Myocyte (in vitro differentiated cells): ENCODE data around the gene CDHR1. TPM values are rescaled to one million over a fixed set of nuclear protein-coding genes. Genes with fewer than 3 reads are reported as not detected.

Experiments used
- DNase-seq: peaks from one replicate; pipeline ENCODE4 v3.0.0-alpha.2; 2012; ENCODE audit warnings: low read depth
- total RNA-seq: library from RNA; depleted of rRNA; stranded (reverse); fragments of >200 nt; gene quantifications from 2 replicates; pipeline ENCODE4 v1.2.3, GENCODE V29; 2014

Gene CDHR1
- total RNA-seq, 1 donor from 2014 or later = 0.86 TPM

GRCh38 chr10:84198206-84198915, 4.0 kb downstream of the CDHR1 start:
- no peak for DNase-seq

GRCh38 chr10:84200537-84201243, 6.4 kb downstream of the CDHR1 start:
- no peak for DNase-seq

GRCh38 chr10:84201244-84201606, 6.9 kb downstream of the CDHR1 start:
- DNase-seq = no peak

GRCh38 chr10:84201682-84202081, 7.3 kb downstream of the CDHR1 start:
- DNase-seq = no peak

- DNase-seq = no peak
Observed at GRCh38 chr10:84202349-84202748, 8.0 kb downstream of the CDHR1 start.

GRCh38 chr10:84204122-84204521, 9.8 kb downstream of the CDHR1 start:
- no peak for DNase-seq

- no peak for DNase-seq
Observed at GRCh38 chr10:84204610-84205009, 10.3 kb downstream of the CDHR1 start.

GRCh38 chr10:84205049-84205852, 10.9 kb downstream of the CDHR1 start:
- DNase-seq = peak; percentile 48

- DNase-seq = no peak
Observed at GRCh38 chr10:84205853-84206525, 11.7 kb downstream of the CDHR1 start.

- no peak for DNase-seq
Observed at GRCh38 chr10:84208023-84208422, 13.7 kb downstream of the CDHR1 start.

- DNase-seq = no peak
Observed at GRCh38 chr10:84211566-84211965, 17.2 kb downstream of the CDHR1 start.

- no peak for DNase-seq
Observed at GRCh38 chr10:84212014-84212413, 17.7 kb downstream of the CDHR1 start.

- DNase-seq = no peak
Observed at GRCh38 chr10:84213076-84213475, 18.7 kb downstream of the CDHR1 start.

GRCh38 chr10:84214046-84214572, 19.8 kb downstream of the CDHR1 start:
- peak; percentile 6 for DNase-seq

- DNase-seq = peak; percentile 28
Observed at GRCh38 chr10:84214612-84215235, 20.4 kb downstream of the CDHR1 start.

GRCh38 chr10:84216834-84217233, 22.5 kb downstream of the CDHR1 start:
- no peak for DNase-seq

- DNase-seq = peak; percentile 81
Observed at GRCh38 chr10:84217746-84218145, 23.4 kb downstream of the CDHR1 start.

GRCh38 chr10:84221916-84222315, 27.6 kb downstream of the CDHR1 start:
- DNase-seq = no peak

- DNase-seq = peak; percentile 24
Observed at GRCh38 chr10:84224411-84225028, 30.2 kb downstream of the CDHR1 start.

GRCh38 chr10:84225427-84226173, 31.3 kb downstream of the CDHR1 start, which contains the start of gene LRIT2:
LRIT2 (minus strand) TSS chr10:84225544; CDS start chr10:84225520, 24 bp downstream.
- no peak for DNase-seq
